Neuron (in vitro differentiated cells): ENCODE data around the gene TPO.
"Not testable (repeated sequence)": the region's sequence is repeated elsewhere in the genome, so short reads cannot be mapped to it uniquely, and the experiment has no call there.

Experiments used
- H2AFZ ChIP-seq: one replicate; pipeline ENCODE4 v1.6.1; 2013; ENCODE audit warnings: low read depth, mild to moderate bottlenecking, inconsistent platforms, low read length, moderate library complexity
- H3K27me3 ChIP-seq: one replicate; pipeline ENCODE4 v1.6.1; 2013; ENCODE audit warnings: low read length; ENCODE audit not compliant: insufficient read depth
- H3K36me3 ChIP-seq: one replicate; pipeline ENCODE4 v1.6.1; 2013; ENCODE audit warnings: low read length; ENCODE audit not compliant: insufficient read depth
- H3K4me1 ChIP-seq: one replicate; pipeline ENCODE4 v1.6.1; 2013; ENCODE audit warnings: low read length; ENCODE audit not compliant: insufficient read depth
- H3K4me3 ChIP-seq: 2 replicates; pipeline ENCODE4 v1.5.1; 2013; ENCODE audit warnings: mild to moderate bottlenecking, low read length, moderate library complexity
- H3K9me3 ChIP-seq: one replicate; pipeline ENCODE4 v1.6.1; 2013; ENCODE audit warnings: low read length

The TPO gene

GRCh38 chr2:1413156-1413710 lies at the start of gene TPO:
TPO (plus strand) TSS chr2:1413463; CDS start chr2:1414409, 946 bp downstream.
- H3K4me3 ChIP-seq, result no peak within 1 kb of the TSS
- no peak within 1 kb of the TSS for H2AFZ ChIP-seq
- H3K36me3 ChIP-seq, result no peaks in the 10 kb centered on the region
- no peaks in the 10 kb centered on the region for H3K27me3 ChIP-seq
- H3K4me1 ChIP-seq, result no peaks in the 10 kb centered on the region
- no peaks in the 10 kb centered on the region for H3K9me3 ChIP-seq

GRCh38 chr2:1366546-1367134 lies 46.6 kb upstream of the TPO start:
- Histone ChIP-seq H3K27me3 (no peaks in the 10 kb centered on the region), H3K9me3 (no peaks in the 10 kb centered on the region), H3K36me3 (no peaks in the 10 kb centered on the region), H2AFZ (no peak overlapping the region), H3K4me1 (no peaks in the 10 kb centered on the region), H3K4me3 (no peak overlapping the region)

GRCh38 chr2:1367601-1368000 lies 45.7 kb upstream of the TPO start:
- Histone ChIP-seq H2AFZ (no peak overlapping the region), H3K27me3 (no peaks in the 10 kb centered on the region), H3K4me3 (no peak overlapping the region), H3K4me1 (no peaks in the 10 kb centered on the region), H3K9me3 (no peaks in the 10 kb centered on the region), H3K36me3 (no peaks in the 10 kb centered on the region)

- no peaks in the 10 kb centered on the region for H3K4me1 ChIP-seq
- H3K9me3 ChIP-seq, result no peaks in the 10 kb centered on the region
- H2AFZ ChIP-seq, result no peak overlapping the region
- H3K27me3 ChIP-seq, result no peaks in the 10 kb centered on the region
- no peak overlapping the region for H3K4me3 ChIP-seq
- no peaks in the 10 kb centered on the region for H3K36me3 ChIP-seq
Observed at GRCh38 chr2:1369905-1370304, 43.4 kb upstream of the TPO start.

- Histone ChIP-seq H3K27me3 (no peaks in the 10 kb centered on the region), H3K4me1 (no peaks in the 10 kb centered on the region), H3K36me3 (no peaks in the 10 kb centered on the region), H3K9me3 (no peaks in the 10 kb centered on the region), H2AFZ (no peak overlapping the region), H3K4me3 (no peak overlapping the region)
Observed at GRCh38 chr2:1370461-1370860, 42.8 kb upstream of the TPO start.

- H3K9me3 ChIP-seq, result no peaks in the 10 kb centered on the region
- H3K36me3 ChIP-seq, result no peaks in the 10 kb centered on the region
- no peak overlapping the region for H3K4me3 ChIP-seq
- H3K27me3 ChIP-seq, result no peaks in the 10 kb centered on the region
- H3K4me1 ChIP-seq, result no peaks in the 10 kb centered on the region
- H2AFZ ChIP-seq, result no peak overlapping the region
Observed at GRCh38 chr2:1371082-1371481, 42.2 kb upstream of the TPO start.

GRCh38 chr2:1373830-1374229 lies 39.4 kb upstream of the TPO start:
- H3K27me3 ChIP-seq, result no peaks in the 10 kb centered on the region
- no peak overlapping the region for H3K4me3 ChIP-seq
- no peaks in the 10 kb centered on the region for H3K4me1 ChIP-seq
- H3K9me3 ChIP-seq, result no peaks in the 10 kb centered on the region
- no peak overlapping the region for H2AFZ ChIP-seq
- no peaks in the 10 kb centered on the region for H3K36me3 ChIP-seq

GRCh38 chr2:1374287-1374686 lies 39.0 kb upstream of the TPO start:
- no peaks in the 10 kb centered on the region for H3K9me3 ChIP-seq
- no peaks in the 10 kb centered on the region for H3K36me3 ChIP-seq
- H2AFZ ChIP-seq, result no peak overlapping the region
- no peaks in the 10 kb centered on the region for H3K4me1 ChIP-seq
- no peak overlapping the region for H3K4me3 ChIP-seq
- H3K27me3 ChIP-seq, result no peaks in the 10 kb centered on the region

GRCh38 chr2:1375794-1376193 lies 37.5 kb upstream of the TPO start:
- Histone ChIP-seq H3K27me3 (no peaks in the 10 kb centered on the region), H2AFZ (no peak overlapping the region), H3K4me3 (no peak overlapping the region), H3K4me1 (no peaks in the 10 kb centered on the region), H3K36me3 (no peaks in the 10 kb centered on the region), H3K9me3 (no peaks in the 10 kb centered on the region)

- H3K4me1 ChIP-seq, result no peaks in the 10 kb centered on the region
- no peaks in the 10 kb centered on the region for H3K36me3 ChIP-seq
- no peak overlapping the region for H2AFZ ChIP-seq
- no peaks in the 10 kb centered on the region for H3K27me3 ChIP-seq
- H3K4me3 ChIP-seq, result no peak overlapping the region
- no peaks in the 10 kb centered on the region for H3K9me3 ChIP-seq
Observed at GRCh38 chr2:1377473-1377872, 35.8 kb upstream of the TPO start.

GRCh38 chr2:1378456-1379150 lies 34.7 kb upstream of the TPO start:
- no peak overlapping the region for H3K4me3 ChIP-seq
- H2AFZ ChIP-seq, result no peak overlapping the region
- H3K27me3 ChIP-seq, result no peaks in the 10 kb centered on the region
- H3K36me3 ChIP-seq, result no peaks in the 10 kb centered on the region
- H3K9me3 ChIP-seq, result no peaks in the 10 kb centered on the region
- H3K4me1 ChIP-seq, result no peaks in the 10 kb centered on the region

GRCh38 chr2:1381644-1382043 lies 31.6 kb upstream of the TPO start:
- H3K36me3 ChIP-seq, result no peaks in the 10 kb centered on the region
- H2AFZ ChIP-seq, result no peak overlapping the region
- no peaks in the 10 kb centered on the region for H3K9me3 ChIP-seq
- H3K27me3 ChIP-seq, result no peaks in the 10 kb centered on the region
- H3K4me1 ChIP-seq, result no peaks in the 10 kb centered on the region
- H3K4me3 ChIP-seq, result no peak overlapping the region

- H3K4me3 ChIP-seq, H2AFZ ChIP-seq, H3K4me1 ChIP-seq, H3K9me3 ChIP-seq, H3K27me3 ChIP-seq, H3K36me3 ChIP-seq: not testable (repeated sequence)
Observed at GRCh38 chr2:1387954-1388725, 25.1 kb upstream of the TPO start.
